ENCODE measurements around the gene THSD7A. TPM values are rescaled to one million over a fixed set of nuclear protein-coding genes. Genes with fewer than 3 reads are reported as not detected.

The THSD7A gene
- total and polyA plus RNA-seq, 2 of the 13 experiments (the other 11 are each of a cell fraction or from before 2014, with no cell fraction given) = 0.01 to 0.07 TPM

DNA sequence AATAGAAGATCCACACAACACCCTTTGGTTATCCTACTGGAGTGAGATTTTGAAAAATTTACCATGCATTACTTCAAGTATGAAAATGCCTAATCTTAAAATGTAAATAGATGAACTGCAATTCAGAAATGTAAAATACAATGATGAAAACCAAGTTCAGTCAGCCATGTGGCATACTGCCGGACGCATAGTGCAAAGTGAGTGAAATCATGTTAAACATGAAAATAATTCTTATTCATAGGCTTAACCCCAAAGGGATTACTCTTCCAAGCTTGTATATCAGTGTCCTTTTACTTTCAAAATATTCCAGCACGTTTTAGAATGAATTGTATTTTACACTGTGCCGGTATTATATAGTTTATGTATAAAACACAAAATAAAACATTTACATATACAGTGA, 99.8 kb downstream of the THSD7A start (continued):
- TF ChIP-seq JUND (CRISPR knock-in tag; IDR thresholded peaks at IDR 0.05) (no peak), BRD4 (CRISPR knock-in tag; IDR thresholded peaks at IDR 0.05) (no peak), MYNN (CRISPR knock-in tag; IDR thresholded peaks at IDR 0.05; ENCODE audit: low read depth) (no peak), ZNF337 (CRISPR knock-in tag; IDR thresholded peaks at IDR 0.05; ENCODE audit: borderline replicate concordance, low read depth) (no peak), SP4 (CRISPR knock-in tag; IDR thresholded peaks at IDR 0.05) (no peak), ZNF724P (CRISPR knock-in tag; IDR thresholded peaks at IDR 0.05; ENCODE audit: borderline replicate concordance) (no peak)
- TF ChIP-seq, protein P1, sequence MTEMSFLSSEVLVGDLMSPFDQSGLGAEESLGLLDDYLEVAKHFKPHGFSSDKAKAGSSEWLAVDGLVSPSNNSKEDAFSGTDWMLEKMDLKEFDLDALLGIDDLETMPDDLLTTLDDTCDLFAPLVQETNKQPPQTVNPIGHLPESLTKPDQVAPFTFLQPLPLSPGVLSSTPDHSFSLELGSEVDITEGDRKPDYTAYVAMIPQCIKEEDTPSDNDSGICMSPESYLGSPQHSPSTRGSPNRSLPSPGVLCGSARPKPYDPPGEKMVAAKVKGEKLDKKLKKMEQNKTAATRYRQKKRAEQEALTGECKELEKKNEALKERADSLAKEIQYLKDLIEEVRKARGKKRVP (CRISPR knock-in tag; IDR thresholded peaks at IDR 0.05) = no peak
- TF ChIP-seq, protein P2, sequence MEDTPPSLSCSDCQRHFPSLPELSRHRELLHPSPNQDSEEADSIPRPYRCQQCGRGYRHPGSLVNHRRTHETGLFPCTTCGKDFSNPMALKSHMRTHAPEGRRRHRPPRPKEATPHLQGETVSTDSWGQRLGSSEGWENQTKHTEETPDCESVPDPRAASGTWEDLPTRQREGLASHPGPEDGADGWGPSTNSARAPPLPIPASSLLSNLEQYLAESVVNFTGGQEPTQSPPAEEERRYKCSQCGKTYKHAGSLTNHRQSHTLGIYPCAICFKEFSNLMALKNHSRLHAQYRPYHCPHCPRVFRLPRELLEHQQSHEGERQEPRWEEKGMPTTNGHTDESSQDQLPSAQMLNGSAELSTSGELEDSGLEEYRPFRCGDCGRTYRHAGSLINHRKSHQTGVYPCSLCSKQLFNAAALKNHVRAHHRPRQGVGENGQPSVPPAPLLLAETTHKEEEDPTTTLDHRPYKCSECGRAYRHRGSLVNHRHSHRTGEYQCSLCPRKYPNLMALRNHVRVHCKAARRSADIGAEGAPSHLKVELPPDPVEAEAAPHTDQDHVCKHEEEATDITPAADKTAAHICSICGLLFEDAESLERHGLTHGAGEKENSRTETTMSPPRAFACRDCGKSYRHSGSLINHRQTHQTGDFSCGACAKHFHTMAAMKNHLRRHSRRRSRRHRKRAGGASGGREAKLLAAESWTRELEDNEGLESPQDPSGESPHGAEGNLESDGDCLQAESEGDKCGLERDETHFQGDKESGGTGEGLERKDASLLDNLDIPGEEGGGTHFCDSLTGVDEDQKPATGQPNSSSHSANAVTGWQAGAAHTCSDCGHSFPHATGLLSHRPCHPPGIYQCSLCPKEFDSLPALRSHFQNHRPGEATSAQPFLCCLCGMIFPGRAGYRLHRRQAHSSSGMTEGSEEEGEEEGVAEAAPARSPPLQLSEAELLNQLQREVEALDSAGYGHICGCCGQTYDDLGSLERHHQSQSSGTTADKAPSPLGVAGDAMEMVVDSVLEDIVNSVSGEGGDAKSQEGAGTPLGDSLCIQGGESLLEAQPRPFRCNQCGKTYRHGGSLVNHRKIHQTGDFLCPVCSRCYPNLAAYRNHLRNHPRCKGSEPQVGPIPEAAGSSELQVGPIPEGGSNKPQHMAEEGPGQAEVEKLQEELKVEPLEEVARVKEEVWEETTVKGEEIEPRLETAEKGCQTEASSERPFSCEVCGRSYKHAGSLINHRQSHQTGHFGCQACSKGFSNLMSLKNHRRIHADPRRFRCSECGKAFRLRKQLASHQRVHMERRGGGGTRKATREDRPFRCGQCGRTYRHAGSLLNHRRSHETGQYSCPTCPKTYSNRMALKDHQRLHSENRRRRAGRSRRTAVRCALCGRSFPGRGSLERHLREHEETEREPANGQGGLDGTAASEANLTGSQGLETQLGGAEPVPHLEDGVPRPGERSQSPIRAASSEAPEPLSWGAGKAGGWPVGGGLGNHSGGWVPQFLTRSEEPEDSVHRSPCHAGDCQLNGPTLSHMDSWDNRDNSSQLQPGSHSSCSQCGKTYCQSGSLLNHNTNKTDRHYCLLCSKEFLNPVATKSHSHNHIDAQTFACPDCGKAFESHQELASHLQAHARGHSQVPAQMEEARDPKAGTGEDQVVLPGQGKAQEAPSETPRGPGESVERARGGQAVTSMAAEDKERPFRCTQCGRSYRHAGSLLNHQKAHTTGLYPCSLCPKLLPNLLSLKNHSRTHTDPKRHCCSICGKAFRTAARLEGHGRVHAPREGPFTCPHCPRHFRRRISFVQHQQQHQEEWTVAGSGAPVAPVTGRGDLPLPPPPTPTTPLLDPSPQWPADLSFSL (CRISPR knock-in tag; IDR thresholded peaks at IDR 0.05) = no peak
